Stimulated activated CD4-positive, alpha-beta T cell treated with anti-CD3 and anti-CD28 coated beads, Interleukin-4, amount 100 ng/mL, for 24 hours (primary cell): ENCODE measurements around the gene BCAS3.
A peak's percentile ranks its signal among the peaks of the same experiment; 100 is the strongest.
"Not testable (repeated sequence)": the region's sequence is repeated elsewhere in the genome, so short reads cannot be mapped to it uniquely, and the experiment has no call there.

Experiments used
- DNase-seq: peaks from one replicate; pipeline ENCODE4 v3.0.0-alpha.2; 2020

Gene BCAS3

DNA sequence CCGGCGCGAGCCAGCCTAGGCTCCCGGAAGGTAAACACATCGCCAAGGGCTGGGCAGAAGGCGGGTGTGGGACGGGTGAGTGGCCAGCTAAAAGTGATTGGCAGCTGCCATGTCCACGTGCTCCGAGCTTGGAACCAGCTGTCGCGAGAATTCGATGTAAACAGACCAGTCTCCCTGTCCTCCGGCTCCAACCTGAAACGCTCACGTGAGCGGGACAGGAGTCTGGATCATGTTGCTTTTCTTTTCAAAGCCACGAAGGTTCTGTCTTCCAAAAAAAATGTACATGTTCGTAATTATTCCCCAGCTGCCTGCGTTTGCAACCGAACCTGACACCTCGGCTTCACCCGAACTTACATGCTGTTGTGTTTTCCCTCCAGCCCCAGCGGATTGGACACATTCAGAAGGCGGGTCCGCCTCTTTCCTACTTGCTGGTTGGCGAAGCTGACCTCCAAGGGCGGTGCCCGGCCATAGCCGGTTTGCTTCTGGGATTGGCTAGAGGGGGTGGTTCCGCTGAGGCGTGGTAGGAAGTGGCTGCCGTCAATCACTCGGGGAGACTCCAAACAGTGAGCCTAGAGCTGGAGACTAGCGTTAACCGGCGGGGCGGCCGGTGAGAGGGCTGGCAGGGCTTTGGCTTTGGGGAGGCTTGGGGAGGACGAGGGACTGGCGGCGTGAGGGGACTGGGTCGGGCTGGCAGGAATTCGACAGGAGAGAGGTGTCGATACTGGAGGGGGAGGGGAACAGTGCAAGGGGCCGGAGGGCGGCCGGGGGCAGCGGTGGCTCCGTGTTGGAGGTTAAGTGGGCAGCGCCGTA is at the start of gene BCAS3:
TSS of gene BCAS3 (plus strand) at position 544 of the 810 bp plus-strand sequence.
- DNase-seq, result peak; percentile 98

DNA sequence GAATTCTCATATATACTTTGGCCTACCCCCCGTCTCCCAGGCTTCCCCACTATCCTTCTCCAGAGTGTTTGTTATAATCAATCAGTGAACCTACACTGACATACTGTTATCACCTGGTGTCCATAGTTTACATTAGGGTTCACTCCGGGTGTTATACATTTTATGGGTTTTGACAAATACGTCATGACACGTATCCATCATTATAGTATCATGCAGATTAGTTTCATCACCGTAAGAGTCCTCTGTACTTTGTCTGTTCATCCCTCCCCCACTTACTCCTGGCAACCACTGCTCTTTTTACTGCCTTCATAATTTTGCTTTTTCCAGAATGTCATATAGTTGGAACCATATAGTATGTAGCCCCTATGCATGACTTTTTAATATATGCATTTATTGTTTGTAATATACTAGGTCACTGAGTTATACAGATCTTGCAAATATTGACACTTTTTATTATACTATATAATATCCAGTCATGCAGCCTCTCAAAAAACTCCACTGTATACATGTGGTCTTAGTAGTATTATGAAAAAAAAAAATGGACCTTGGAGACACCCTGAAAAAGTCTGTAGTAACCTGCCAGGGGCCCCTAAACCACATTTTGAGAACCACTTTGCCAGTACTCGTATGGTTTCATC is 49.3 kb upstream of the BCAS3 start:
- DNase-seq, result no peak

DNA sequence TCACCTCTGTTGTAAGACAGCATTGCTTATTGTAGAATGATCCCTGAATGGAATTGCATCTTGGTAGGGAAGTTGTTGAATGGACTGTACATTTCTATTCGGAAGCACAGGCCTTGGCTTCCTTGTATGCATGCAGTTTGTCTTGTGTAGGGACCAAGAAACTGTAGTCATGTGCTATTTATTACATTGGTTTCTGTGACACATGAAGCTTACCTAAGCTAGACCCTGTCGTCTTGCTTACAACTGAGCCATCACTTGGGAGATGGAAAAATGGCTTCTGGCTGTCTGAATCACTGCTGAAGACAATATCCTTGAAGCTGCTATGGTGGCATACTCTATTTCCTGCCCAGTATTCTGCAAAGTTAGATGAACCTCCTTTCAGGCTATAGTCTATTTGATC is 48.5 kb upstream of the BCAS3 start:
- no peak for DNase-seq

DNA sequence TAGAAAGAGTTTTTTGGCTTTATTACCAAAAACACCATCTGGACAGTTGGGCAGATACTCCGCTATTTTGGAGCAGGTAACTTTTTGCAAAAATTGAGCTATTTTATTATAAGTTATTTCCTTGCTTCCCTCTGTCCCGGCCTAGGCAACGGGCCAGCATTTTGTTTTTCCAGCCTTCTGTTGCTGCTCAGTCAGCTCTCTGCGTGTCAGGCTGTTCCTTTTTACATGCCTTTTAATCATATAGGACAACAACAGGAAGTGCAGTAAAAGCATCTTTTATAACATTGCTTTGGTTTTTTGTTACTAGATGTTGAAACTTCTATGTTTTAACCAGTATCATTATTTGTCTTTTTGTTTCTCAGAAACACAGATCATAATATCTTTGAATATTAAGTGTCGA is 47.3 kb upstream of the BCAS3 start:
- DNase-seq, result no peak

DNA sequence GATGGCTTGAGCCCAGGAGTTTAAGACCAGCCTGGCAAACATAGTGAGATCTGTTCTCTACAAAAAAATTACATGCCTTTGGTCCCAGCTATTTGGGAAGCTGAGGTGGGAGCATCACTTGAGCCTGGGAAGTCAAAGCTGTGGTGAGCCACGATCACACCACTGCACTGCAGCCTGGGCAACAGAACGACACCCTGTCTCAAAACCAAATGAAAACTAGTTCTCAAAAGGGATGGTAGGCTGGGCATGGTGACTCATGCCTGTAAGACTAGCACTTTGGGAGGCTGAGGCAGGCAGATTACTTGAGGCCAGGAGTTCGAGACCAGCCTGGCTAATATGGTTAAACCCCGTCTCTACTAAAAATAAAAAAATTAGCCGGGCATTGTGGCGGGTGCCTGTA is 46.5 kb upstream of the BCAS3 start:
- no peak for DNase-seq

DNA sequence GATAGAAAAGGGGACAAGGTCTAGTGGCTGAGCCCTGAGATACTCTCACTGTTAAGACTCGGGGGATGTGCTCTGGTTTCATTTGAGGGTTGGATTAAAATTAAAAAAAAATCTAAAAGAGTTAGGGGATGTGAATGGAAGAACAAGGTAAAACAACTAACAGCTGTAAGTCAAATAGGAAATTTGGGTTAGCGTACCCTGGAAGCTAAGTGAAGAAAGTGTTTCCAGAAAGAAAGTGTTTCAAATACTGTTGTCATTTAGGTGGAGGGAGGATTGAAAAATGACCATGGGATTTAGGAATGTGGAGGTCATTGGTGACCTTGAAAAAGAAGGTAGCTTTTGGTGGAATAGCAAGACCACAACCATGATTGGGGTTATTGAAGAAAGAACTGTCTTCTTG is 40.0 kb upstream of the BCAS3 start:
- DNase-seq, result no peak

DNA sequence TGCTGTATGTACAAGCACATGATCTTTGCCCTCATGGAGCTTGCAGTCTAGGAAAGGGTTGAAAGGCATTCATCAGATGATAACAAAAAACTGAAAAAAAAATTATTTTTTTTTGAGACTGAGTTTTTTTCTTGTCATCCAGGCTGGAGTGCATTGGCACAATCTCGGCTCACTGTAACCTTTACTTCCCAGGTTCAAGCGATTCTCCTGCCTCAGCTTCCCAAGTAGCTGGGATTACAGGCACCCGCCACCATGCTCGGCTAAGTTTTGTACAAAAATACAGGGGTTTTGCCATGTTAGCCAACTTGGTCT is 38.7 kb upstream of the BCAS3 start:
- DNase-seq, result no peak

DNA sequence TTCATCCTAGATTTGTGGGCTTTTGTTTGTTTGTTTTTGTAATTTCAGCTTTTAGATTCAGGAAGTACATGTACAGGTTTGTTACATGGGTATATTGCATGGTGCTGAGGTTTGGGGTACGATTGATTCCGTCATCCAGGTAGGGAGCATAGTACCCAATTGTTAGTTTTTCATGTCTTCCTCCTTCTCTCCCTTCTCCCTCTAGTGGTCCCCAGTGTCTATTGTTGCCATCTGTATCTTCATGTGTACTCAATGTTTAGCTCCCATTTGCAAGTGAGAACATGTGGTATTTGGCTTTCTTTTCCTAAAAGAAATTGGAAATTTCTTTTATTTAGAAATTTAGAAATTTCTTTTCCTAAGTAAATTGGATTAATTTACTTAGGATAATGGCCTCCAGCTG is 37.1 kb upstream of the BCAS3 start:
- no peak for DNase-seq

DNA sequence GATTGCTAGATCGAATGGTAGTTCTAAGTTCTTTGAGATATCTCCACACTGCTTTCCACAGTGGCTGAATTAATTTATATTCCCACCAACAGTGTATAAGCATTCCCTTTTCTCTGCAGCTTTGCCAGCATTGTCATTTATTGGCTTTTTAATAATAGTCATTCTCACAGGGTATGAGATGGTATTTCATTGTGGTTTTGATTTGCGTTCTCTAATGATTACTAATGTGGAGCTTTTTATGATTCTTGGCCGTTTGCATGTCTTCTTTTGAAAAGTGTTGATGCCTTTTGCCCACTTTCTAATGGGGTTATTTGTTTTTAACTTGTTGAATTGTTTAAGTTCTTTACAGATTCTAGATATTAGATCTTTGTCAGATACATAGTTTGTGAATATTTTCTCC is 36.5 kb upstream of the BCAS3 start:
- DNase-seq, result no peak

DNA sequence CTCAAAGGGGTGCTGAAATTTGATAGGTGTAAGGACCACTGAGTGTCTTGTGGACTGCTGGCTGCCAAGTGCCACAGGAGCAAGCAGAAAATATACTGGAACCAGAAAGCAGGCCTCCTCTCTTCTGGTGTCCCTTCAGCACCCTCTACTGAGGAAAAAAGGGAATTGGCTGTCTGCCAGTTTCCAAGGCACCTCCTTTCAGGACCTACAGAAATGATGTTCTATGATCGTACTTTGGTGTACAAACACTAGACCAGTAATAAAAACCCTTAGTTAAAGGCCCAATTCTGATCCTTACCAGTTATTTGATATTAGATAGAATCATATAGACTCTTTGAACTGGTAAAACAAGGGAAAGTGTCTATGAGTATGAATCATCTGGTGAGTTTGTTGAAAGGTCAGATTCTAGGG is 35.8 kb upstream of the BCAS3 start:
- DNase-seq, result peak; percentile 53

DNA sequence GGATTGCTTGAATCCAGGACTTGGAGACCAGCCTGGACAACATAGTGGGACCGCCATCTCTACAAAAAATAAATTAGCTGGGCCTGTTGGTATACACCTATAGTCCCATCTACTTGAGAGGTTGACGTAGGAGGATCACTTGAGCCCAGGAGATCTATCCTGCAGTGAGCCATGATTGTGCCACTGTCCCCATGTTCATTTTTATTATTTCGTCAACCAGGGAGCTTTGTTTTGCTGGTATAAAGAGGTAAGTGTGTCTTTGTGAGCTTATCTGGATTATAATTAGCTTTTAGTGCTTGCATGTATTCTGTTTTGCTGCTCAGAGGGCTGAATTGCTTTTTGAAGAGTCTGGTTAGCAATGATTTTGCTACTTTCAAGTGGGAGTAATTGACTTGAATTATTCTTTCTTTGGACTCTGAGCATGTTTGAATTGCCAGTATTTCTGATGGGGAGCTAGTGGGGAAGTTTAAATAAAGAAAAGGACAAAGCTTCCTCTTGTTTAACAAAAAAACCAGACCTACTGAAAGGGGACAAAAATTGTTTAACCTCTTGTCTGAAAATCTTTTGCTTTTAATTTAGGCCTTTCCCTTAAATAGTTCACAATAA is 31.6 kb upstream of the BCAS3 start:
- DNase-seq, result no peak

DNA sequence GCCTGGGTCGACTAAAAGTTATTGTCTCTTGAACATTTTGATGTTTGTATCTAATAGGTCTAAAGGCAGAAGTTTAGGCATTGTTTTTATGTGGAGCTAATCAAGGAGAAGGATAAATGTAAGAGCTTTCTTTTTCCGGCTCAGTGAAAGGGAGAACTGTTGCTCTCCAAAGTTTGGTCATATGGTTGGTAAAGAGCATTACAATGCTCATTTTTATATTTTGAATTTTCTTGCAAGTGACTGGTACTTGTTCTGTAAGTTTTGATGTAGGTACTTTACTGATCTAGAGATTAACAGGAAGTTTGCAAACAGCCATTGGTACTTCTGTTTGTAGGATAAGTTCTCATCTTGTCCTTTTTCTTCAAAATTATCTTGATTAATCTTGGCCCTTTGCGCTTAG is 30.9 kb upstream of the BCAS3 start:
- no peak for DNase-seq

DNA sequence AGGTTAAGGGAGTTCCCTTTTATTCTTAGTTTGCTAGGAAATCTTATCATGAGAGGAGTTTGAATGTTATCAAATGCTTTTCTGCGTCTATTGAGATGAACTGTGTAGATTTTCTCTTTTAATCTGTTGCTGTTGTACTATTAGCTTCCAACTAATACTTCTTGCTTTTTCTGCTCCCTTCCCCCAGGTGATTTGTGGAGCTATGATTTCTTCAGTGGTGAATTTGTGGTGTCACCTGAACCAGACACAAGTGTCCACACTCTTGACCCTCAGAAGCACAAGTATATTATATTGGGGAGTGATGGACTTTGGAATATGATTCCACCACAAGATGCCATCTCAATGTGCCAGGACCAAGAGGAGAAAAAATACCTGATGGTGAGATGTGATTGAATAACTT is 29.9 kb upstream of the BCAS3 start:
- DNase-seq, result no peak

DNA sequence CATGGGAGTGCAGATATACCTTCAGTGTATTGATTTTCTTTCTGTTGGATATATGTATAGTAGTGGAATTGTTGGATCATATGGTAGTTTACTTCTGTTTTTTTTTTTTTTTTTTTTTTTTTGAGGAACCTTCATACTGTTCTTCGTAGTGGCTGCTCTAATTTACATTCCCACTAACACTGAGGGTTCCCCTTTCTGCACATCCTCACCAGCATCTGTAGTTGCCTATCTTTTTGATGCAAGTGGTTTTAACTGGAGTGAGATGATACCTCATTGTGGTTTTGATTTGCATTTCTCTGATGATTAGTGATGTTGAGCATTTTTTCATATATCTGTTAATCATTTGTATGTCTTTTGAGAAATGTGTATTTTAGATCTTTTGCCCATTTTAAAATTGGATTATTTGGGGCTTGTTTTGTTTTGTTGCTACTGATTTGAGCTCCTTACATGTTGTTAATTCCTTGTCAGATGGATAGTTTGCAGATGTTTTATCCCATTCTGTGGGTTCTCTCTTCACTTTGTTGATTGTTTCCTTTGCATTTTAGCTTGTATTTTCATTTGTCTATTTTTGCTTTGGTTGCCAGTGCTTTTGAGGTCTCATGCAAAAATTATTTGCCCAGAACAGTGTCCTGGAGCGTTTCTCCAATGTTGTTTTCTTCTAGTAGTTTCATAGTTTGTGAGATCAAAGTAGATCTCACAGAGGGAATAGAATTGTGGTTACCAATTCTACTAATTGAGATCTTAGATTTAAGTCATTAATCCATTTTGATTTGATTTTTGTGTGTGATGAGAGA is 25.0 kb upstream of the BCAS3 start:
- DNase-seq, result no peak

DNA sequence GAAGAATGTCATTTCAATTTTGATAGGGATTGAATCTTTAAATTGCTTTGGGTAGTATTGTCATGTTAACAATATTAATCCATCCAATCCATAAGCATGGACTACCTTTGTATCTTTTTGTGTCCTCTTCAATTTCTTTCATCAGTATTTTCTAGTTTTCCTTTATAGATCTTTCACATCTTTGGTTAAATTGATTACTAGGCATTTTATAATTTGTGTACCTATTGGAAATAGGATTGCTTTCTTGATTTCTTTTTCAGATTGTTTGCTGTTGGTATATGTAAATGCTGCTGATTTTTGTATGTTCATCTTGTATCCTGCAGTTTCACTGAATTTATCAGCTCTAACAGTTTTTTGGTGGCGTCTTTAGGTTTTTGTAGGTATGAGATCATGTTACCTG is 24.1 kb upstream of the BCAS3 start:
- no peak for DNase-seq

DNA sequence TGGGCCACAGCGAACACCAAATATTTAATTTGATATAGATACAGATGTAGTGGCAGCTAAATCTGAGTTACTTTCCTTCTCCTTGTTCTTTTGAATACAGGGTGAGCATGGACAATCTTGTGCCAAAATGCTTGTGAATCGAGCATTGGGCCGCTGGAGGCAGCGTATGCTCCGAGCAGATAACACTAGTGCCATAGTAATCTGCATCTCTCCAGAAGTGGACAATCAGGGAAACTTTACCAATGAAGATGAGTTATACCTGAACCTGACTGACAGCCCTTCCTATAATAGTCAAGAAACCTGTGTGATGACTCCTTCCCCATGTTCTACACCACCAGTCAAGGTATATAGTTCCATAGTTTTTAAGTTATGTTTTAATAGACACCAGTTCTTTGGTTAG is 21.2 kb upstream of the BCAS3 start:
- no peak for DNase-seq

DNA sequence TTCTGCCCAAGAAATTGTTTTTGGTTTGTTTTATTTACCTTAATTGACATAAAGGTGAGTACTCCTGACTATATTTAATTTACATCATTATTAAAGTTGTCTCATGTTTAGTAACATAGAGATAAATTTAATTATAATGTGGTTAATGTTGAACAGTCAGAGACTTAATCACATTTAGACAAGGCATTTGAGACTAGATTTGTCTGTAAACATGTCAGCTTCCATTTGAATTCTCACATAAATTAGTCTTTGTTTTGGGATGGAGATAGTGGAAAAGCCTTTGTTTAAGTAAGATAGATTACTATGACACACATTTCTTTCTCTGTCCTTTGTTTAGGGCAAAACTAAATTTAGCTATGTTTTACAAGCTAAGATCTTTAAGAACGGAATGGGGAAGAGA is 18.5 kb upstream of the BCAS3 start:
- no peak for DNase-seq

DNA sequence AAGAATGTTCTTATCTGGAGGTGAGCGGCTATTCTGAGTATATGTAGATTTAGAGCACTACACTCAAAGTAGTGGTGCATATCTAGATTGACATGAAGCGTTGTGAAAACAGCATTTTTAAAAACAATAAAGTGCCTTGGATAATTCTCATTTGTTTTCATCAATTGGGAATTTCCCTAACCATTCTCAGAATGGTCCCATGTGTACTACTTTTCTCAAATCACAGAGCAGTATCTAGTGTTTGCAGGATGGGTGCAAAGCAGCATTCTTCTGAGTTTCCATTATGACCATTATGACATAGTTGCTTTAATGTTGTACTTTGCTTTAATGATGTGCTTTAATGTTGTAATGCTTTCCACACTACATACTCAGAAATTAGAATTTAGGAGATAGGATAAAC is 16.2 kb upstream of the BCAS3 start:
- no peak for DNase-seq

DNA sequence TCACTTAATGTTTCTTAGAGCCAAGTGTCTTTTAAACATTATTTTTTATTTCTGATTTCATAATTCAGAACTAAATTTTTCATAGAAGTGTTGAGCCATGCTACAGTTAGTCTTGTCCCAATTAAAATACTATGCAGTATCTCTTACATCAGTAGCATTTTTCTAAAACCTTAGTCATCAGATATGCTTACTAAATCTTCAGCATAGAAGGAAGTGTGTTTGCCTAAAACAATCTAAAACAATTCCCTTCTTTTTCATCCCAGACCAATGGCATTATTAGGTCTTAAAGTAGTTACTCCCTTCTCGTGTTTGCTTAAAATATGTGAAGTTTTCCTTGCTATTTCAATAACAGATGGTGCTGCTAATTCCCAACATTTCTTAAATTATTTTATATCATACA is 13.6 kb upstream of the BCAS3 start:
- DNase-seq, result no peak

DNA sequence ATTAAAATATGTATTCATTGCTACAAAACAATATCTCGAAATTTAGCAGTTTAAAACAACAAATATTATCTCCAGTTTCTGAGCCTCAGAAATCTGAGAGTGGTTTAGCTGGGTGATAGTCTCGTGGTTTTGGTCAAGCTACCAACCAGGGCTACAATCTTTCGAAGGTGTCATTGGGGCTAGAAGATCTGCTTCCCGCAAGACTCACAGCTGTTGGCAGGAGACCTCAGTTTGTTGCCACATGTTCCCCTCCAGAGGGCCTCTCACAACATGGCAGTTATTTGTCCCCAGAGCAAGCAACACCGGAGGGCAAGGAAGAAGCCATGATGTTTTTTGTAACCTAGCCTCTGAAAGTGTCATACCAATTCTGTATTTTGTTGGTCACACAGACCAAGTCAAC is 12.0 kb upstream of the BCAS3 start:
- DNase-seq, result no peak

DNA sequence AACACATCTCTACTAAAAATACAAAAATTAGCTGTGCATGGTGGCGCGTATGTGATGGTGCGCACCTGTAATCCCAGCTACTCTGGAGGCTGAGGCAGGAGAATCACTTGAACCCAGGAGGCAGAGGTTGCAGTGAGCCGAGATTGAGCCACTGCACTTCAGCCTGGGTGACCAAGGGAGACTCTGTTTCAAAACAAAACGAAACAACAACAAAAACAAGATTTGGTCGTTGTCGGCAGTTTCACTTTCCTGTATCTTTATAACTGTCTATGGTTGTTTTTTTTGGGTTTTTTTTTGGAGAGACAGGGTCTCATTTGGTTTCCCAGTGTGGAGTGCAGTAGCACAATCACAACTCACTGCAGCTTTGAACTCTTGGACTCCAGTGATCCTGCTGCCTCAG is 8.9 kb upstream of the BCAS3 start:
- not testable (repeated sequence) for DNase-seq

DNA sequence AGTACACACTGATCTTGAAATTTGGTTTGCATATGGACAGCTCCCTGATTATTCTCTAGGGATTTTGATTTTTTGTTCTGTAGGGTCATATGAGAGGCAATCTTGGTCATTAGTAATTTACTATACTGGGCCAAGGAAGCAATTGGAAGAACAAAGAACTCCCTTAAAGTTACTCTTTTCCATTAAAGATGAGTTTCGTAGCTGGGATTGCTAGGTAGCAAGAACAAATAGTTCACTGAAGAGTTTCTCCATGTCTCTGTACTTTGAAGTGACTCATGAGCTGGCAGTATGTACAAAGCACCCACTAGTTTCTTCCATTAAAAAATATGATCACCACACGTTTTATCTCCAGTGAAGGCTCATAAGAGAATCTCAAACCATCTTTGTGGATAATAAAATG is 6.2 kb upstream of the BCAS3 start:
- DNase-seq, result no peak

DNA sequence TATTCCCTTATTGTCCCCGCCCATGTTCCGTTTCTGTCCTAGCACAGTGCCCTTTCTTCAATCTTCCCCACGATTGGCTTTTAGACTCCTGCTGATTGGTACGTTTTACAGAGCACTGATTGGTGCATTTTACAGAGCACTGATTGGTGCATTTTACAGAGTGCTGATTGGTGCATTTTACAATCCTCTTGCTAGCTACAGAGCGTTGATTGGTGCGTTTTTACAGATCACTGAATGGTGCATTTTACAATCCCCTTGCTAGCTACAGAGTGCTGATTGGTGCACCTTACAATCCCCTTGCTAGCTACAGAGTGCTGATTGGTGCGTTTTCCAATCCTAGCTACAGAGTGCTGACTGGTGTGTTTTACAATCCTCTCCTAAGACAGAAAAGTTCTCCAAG is 3.0 kb upstream of the BCAS3 start:
- DNase-seq, result not testable (repeated sequence)

DNA sequence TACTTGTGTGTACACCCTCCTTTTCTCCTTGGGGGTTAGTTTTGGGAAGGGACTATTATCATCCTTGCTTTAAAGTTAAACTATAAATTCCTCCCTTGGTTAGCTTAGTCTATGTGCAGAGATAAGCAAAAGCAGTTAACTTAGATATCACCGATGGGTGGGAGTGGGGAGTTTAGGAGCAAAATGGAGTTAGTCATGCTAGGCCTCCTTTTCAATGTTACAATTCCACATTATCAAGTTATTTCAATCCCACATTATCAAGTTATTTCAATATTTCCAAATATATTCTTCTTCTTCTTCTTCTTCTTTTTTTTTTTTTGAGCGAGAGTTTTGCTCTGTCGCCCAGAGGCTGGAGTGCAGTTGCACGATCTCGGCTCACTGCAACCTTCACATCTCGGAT is 1.7 kb upstream of the BCAS3 start:
- DNase-seq, result no peak
